ENCODE results near the gene TYRO3.

DNA sequence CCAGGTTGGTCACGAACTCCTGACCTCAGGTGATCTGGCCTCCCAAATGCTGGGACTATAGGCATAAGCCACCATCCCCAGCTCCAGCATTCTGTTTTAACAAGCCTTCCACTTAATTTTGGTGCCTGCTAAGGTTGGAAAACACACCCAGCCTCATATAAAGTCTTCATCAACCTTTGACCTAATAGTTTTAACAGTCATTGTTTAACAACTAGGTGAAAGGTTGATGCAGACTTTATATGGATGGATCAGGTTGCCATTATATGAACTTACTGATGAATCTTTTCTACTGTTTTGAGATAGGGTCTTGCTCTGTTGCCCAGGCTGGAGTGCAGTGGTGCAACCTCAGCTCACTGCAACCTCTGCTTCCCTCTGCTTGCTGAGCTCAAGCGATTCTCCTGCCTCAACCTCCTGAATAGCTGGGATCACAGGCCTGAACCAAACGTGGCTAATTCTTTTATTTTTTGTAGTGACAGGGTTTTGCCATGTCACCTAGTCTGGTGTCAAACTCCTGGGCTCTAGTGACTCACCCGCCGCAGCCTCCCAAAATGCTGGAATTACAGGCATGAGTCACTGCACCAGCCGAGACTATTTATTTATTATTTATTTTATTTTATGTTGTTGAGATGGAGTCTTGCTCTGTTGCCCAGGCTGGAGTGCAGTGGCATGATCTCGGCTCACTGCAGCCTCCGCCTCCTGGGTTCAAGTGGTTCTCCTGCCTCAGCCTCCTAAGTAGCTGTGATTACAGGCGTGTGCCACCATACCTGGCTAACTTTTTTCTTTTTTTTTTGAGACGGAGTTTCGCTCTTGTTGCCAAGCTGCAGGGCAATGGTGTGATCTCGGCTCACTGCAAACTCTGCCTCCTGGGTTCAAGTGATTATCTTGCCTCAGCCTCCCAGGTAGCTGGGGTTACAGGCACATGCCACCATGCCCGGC, 11.9 kb upstream of the TYRO3 start:
- TF ChIP-seq POLR2AphosphoS5 (IDR thresholded peaks at IDR 0.05), result no peak
- TF ChIP-seq, protein P1, sequence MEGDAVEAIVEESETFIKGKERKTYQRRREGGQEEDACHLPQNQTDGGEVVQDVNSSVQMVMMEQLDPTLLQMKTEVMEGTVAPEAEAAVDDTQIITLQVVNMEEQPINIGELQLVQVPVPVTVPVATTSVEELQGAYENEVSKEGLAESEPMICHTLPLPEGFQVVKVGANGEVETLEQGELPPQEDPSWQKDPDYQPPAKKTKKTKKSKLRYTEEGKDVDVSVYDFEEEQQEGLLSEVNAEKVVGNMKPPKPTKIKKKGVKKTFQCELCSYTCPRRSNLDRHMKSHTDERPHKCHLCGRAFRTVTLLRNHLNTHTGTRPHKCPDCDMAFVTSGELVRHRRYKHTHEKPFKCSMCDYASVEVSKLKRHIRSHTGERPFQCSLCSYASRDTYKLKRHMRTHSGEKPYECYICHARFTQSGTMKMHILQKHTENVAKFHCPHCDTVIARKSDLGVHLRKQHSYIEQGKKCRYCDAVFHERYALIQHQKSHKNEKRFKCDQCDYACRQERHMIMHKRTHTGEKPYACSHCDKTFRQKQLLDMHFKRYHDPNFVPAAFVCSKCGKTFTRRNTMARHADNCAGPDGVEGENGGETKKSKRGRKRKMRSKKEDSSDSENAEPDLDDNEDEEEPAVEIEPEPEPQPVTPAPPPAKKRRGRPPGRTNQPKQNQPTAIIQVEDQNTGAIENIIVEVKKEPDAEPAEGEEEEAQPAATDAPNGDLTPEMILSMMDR (IDR thresholded peaks at IDR 0.05), result no peak
